OCI-LY7 (cell line): Measurements from ENCODE around the gene BBS10. TPM values are rescaled to one million over a fixed set of nuclear protein-coding genes. Genes with fewer than 3 reads are reported as not detected.
A peak's percentile ranks its signal among the peaks of the same experiment; 100 is the strongest.

Source experiments
- BruUV-seq: library from RNA; stranded (reverse); fragments of 400-500 nt; replicated peaks from 2 replicates; lab custom pipeline; 2021; lab: Mats Ljungman, UMichigan
- CTCF ChIA-PET: fragments of 300-600 bp; sonication (Branson Sonifier 250); formaldehyde crosslinking; loops from one replicate; lab custom pipeline; 2022; ENCODE audit warnings: antibody characterized with exemption; ENCODE audit not compliant: unreplicated experiment; lab: Charles Lee
- POLR2A ChIA-PET: fragments of 300-600 bp; sonication (Branson Sonifier 250); formaldehyde crosslinking; loops from one replicate; lab custom pipeline; 2022; ENCODE audit warnings: antibody characterized with exemption; lab: Charles Lee
- DNase-seq: peaks from one replicate; pipeline ENCODE4 v3.0.0-alpha.2; 2015; ENCODE audit warnings: low spot score
- H2AFZ ChIP-seq: fragments of 200-600 bp; sonication (generic), shearing (Covaris generic); 2 replicates; pipeline ENCODE4 v1.6.1; 2014; ENCODE audit warnings: mild to moderate bottlenecking, antibody characterized with exemption, low read length, moderate library complexity
- H3K27ac ChIP-seq: fragments of 200-600 bp; sonication (generic); 2 replicates; pipeline ENCODE4 v1.5.1; 2014; ENCODE audit warnings: mixed run types, low read depth, mild to moderate bottlenecking, moderate library complexity, low read length, inconsistent platforms; ENCODE audit not compliant: poor library complexity, severe bottlenecking
- H3K36me3 ChIP-seq: fragments of 200-600 bp; sonication (generic); 2 replicates; pipeline ENCODE4 v1.6.1; 2014; ENCODE audit warnings: mild to moderate bottlenecking, antibody characterized with exemption, low read length, moderate library complexity, mixed read lengths; ENCODE audit not compliant: insufficient read depth
- H3K4me1 ChIP-seq: fragments of 200-600 bp; sonication (generic); 2 replicates; pipeline ENCODE4 v1.5.1; 2014; ENCODE audit warnings: mild to moderate bottlenecking, low read length; ENCODE audit not compliant: insufficient read depth, poor library complexity, severe bottlenecking
- H3K4me2 ChIP-seq: fragments of 200-600 bp; sonication (generic); 2 replicates; pipeline ENCODE4 v1.6.1; 2014; ENCODE audit warnings: mild to moderate bottlenecking, low read length
- H3K4me3 ChIP-seq: fragments of 200-600 bp; sonication (generic); 2 replicates; pipeline ENCODE4 v1.5.1; 2014; ENCODE audit warnings: mild to moderate bottlenecking, low read depth, low read length; ENCODE audit not compliant: poor library complexity, severe bottlenecking
- H3K79me2 ChIP-seq: fragments of 200-600 bp; sonication (generic); 2 replicates; pipeline ENCODE4 v1.6.1; 2016; ENCODE audit warnings: low read depth, mild to moderate bottlenecking, low read length, moderate library complexity, mixed read lengths; ENCODE audit not compliant: insufficient read depth
- H3K9me2 ChIP-seq: fragments of 200-600 bp; sonication (generic); 2 replicates; pipeline ENCODE4 v1.6.1; 2016; ENCODE audit warnings: mild to moderate bottlenecking, low read length, mixed read lengths; ENCODE audit not compliant: insufficient read depth
- H3K9me3 ChIP-seq: fragments of 200-600 bp; sonication (generic); 2 replicates; pipeline ENCODE4 v1.6.1; 2014; ENCODE audit warnings: mild to moderate bottlenecking, mixed run types, low read length, mixed read lengths
- H4K20me1 ChIP-seq: fragments of 200-600 bp; sonication (generic); 2 replicates; pipeline ENCODE4 v1.6.1; 2014; ENCODE audit warnings: mild to moderate bottlenecking, antibody characterized with exemption, low read length, moderate library complexity, mixed read lengths; ENCODE audit not compliant: insufficient read depth
- CTCF ChIP-seq: fragments of 200-600 bp; sonication (generic); conservative IDR thresholded peaks from 2 replicates; pipeline ENCODE4 v1.5.1; 2014; ENCODE audit warnings: mild to moderate bottlenecking, antibody characterized with exemption, low read length, moderate library complexity, mixed read lengths
- EZH2phosphoT487 ChIP-seq: fragments of 200-600 bp; sonication (generic); IDR thresholded peaks from 2 replicates; pipeline ENCODE4 v1.6.1; 2018; ENCODE audit warnings: low read depth, borderline replicate concordance, mild to moderate bottlenecking, mixed run types, antibody characterized with exemption, low read length, moderate library complexity, mixed read lengths
- intact Hi-C: fragments of 100-400 bp; cut with micrococcal nuclease; formaldehyde crosslinking; loops from one replicate; pipeline ENCODE4 v1.10.0; 2022; ENCODE audit not compliant: unreplicated experiment
- total RNA-seq, 2 experiments: library from RNA; depleted of rRNA in 1 of 2; stranded (reverse); fragments of >200 nt in 1 of 2; shearing (Covaris generic) in 1 of 2; gene quantifications; 2 replicates each; pipeline ENCODE4 v1.2.3, GENCODE V29; 2014 to 2022

Gene BBS10
- total RNA-seq, 2 experiments from 2014 or later, result 5.5 to 6.2 TPM

GRCh38 chr12:76356071-76356470 lies 7.9 kb upstream of the BBS10 start:
- H3K9me3 ChIP-seq, result no peaks in the 10 kb centered on the region
- no peak overlapping the region for H2AFZ ChIP-seq
- intact Hi-C loops, result no loop called here
- H3K4me1 ChIP-seq, result no peaks in the 10 kb centered on the region
- H3K4me2 ChIP-seq, result no peak overlapping the region
- no peak overlapping the region for H3K4me3 ChIP-seq
- no TSS peak for BruUV-seq
- H4K20me1 ChIP-seq, result no peaks in the 10 kb centered on the region
- no peak overlapping the region for H3K27ac ChIP-seq
- H3K9me2 ChIP-seq, result no peaks in the 10 kb centered on the region
- H3K79me2 ChIP-seq, result no peaks in the 10 kb centered on the region
- ChIA-PET POLR2A (interaction anchor here (0.5 to 1.4 kb wide), 3 partner anchors 20 to 803 kb away, joined by 3 to 4 read pairs (median 3); no protein-coding TSS in a partner anchor), CTCF (no interaction called here)
- no peak for TF ChIP-seq EZH2phosphoT487
- no peak for TF ChIP-seq CTCF
- peaks cover 33% of the 10 kb centered on the region for H3K36me3 ChIP-seq
- DNase-seq, result no peak

- DNase-seq, result peak; percentile 63
Observed at GRCh38 chr12:76346798-76347420, 1.3 kb downstream of the BBS10 start.

More at GRCh38 chr12:76346798-76347420, 1.3 kb downstream of the BBS10 start:
- intact Hi-C loops, result loop anchor here (2.0 to 10.0 kb wide), 4 partner anchors 310 to 865 kb away; partner anchors contain the start of genes GLIPR1 and ZDHHC17
- Histone ChIP-seq H4K20me1 (no peaks in the 10 kb centered on the region), H3K36me3 (no peaks in the 10 kb centered on the region), H3K79me2 (peaks cover 8% of the 10 kb centered on the region; the same call in 1 of the 2 replicates), H3K4me1 (peaks cover 16% of the 10 kb centered on the region), H3K9me3 (no peaks in the 10 kb centered on the region), H3K4me3 (peak overlapping the region; percentile 74), H3K27ac (peak overlapping the region; percentile 76), H3K9me2 (no peaks in the 10 kb centered on the region; the same call in 1 of the 2 replicates), H3K4me2 (peak overlapping the region; percentile 89), H2AFZ (peak overlapping the region; percentile 89; the same call in 1 of the 2 replicates)
- TF ChIP-seq EZH2phosphoT487 (no peak), CTCF (peak; percentile 76)
- CTCF ChIA-PET, result no interaction called here
- POLR2A ChIA-PET, result interaction anchor here (0.7 to 1.1 kb wide), 4 partner anchors 238 to 714 kb away, joined by 4 to 6 read pairs (median 4); no protein-coding TSS in a partner anchor
- no TSS peak for BruUV-seq
